HEK293 (cell line): Measurements from ENCODE around the gene GP2.

Experiments used
- CTCF ChIA-PET: fragments of 350-600 bp; formaldehyde crosslinking; extraction: SDS; loops from one replicate; lab custom pipeline; 2021; ENCODE audit warnings: antibody characterized with exemption; lab: Yijun Ruan, JAX
- POLR2A ChIA-PET: fragments of 300-600 bp; formaldehyde crosslinking; extraction: SDS; loops from one replicate; lab custom pipeline; 2020; ENCODE audit warnings: antibody characterized with exemption, inconsistent platforms; lab: Yijun Ruan, JAX
- H3K27ac ChIP-seq: fragments of 200-500 bp; sonication (Bioruptor generic); 2 replicates; pipeline ENCODE4 v1.5.1; 2014; ENCODE audit warnings: low read depth, low read length, control low read depth, inconsistent platforms; ENCODE audit errors: extremely low read depth
- H3K36me3 ChIP-seq, 2 experiments: fragments of 200-500 bp in 1 of 2; sonication (Bioruptor generic) in 1 of 2; 1 replicate in 1 of 2; 2 replicates in 1 of 2; pipeline ENCODE4 v1.5.1; 2014 to 2017; ENCODE audit warnings: inconsistent platforms in 2 of 2, low read length in 2 of 2; ENCODE audit not compliant: control insufficient read depth in 2 of 2, insufficient read depth in 1 of 2
- H3K4me1 ChIP-seq: fragments of 200-500 bp; sonication (Bioruptor generic); 2 replicates; pipeline ENCODE4 v1.5.1; 2014; ENCODE audit warnings: mild to moderate bottlenecking, low read length, inconsistent platforms; ENCODE audit not compliant: control insufficient read depth, insufficient read depth
- H3K4me3 ChIP-seq: 2 replicates; pipeline ENCODE4 v1.5.1; 2011; ENCODE audit warnings: low read depth, mild to moderate bottlenecking, control low read depth, low read length, moderate library complexity
- H3K9me3 ChIP-seq: fragments of 200-500 bp; sonication (Bioruptor generic); 2 replicates; pipeline ENCODE4 v1.5.1; 2014; ENCODE audit warnings: low read depth, low read length, inconsistent platforms; ENCODE audit not compliant: control insufficient read depth, insufficient read depth
- KLF17 ChIP-seq: fragments of 450-650 bp; formaldehyde crosslinking; IDR thresholded peaks from 2 replicates; pipeline ENCODE4 v1.5.1; 2016; ENCODE audit warnings: missing biosample characterization, missing genetic modification characterization
- SETDB1 ChIP-seq: IDR thresholded peaks from one replicate; pipeline ENCODE4 v1.6.1; 2017; ENCODE audit warnings: mild to moderate bottlenecking, low read length, moderate library complexity, mixed read lengths; ENCODE audit not compliant: insufficient read length
- ZBTB11 ChIP-seq: fragments of 450-650 bp; formaldehyde crosslinking; conservative IDR thresholded peaks from 2 replicates; pipeline ENCODE4 v1.5.1; 2016; ENCODE audit warnings: low read depth, missing biosample characterization, missing genetic modification characterization
- ZBTB8A ChIP-seq: fragments of 450-650 bp; formaldehyde crosslinking; IDR thresholded peaks from 2 replicates; pipeline ENCODE4 v1.5.1; 2016; ENCODE audit warnings: missing biosample characterization, missing genetic modification characterization
- ZNF10 ChIP-seq: fragments of 450-650 bp; formaldehyde crosslinking; IDR thresholded peaks from 2 replicates; pipeline ENCODE4 v1.5.1; 2017; ENCODE audit warnings: missing biosample characterization, missing genetic modification characterization
- ZNF366 ChIP-seq: fragments of 450-650 bp; formaldehyde crosslinking; conservative IDR thresholded peaks from 2 replicates; pipeline ENCODE4 v1.5.1; 2016; ENCODE audit warnings: missing biosample characterization, missing genetic modification characterization
- ZNF518A ChIP-seq: fragments of 450-650 bp; formaldehyde crosslinking; conservative IDR thresholded peaks from 2 replicates; pipeline ENCODE4 v1.5.1; 2016; ENCODE audit warnings: low read depth, missing biosample characterization, missing genetic modification characterization
- ZNF571 ChIP-seq: fragments of 450-650 bp; formaldehyde crosslinking; IDR thresholded peaks from 2 replicates; pipeline ENCODE4 v1.5.0; 2017; ENCODE audit warnings: missing biosample characterization, missing genetic modification characterization
- ZNF704 ChIP-seq: fragments of 450-650 bp; formaldehyde crosslinking; IDR thresholded peaks from 2 replicates; pipeline ENCODE4 v1.5.1; 2016; ENCODE audit warnings: missing biosample characterization, missing genetic modification characterization
- ZNF776 ChIP-seq: fragments of 450-650 bp; formaldehyde crosslinking; IDR thresholded peaks from 2 replicates; pipeline ENCODE4 v1.5.0; 2017; ENCODE audit warnings: missing biosample characterization, missing genetic modification characterization, borderline replicate concordance
- ZNF791 ChIP-seq: fragments of 450-650 bp; formaldehyde crosslinking; IDR thresholded peaks from 2 replicates; pipeline ENCODE4 v1.5.1; 2016; ENCODE audit warnings: missing biosample characterization, missing genetic modification characterization
- ZSCAN30 ChIP-seq: fragments of 450-650 bp; IDR thresholded peaks from 2 replicates; pipeline ENCODE4 v1.5.1; 2018; ENCODE audit warnings: missing biosample characterization, mild to moderate bottlenecking, missing genetic modification characterization, moderate library complexity
- TF ChIP-seq, protein P1 (sequence below): fragments of 450-650 bp; formaldehyde crosslinking; IDR thresholded peaks from 2 replicates; pipeline ENCODE4 v1.5.1; 2016; ENCODE audit warnings: missing biosample characterization, missing genetic modification characterization
- TF ChIP-seq, protein P2 (sequence below): fragments of 450-650 bp; formaldehyde crosslinking; IDR thresholded peaks from 2 replicates; pipeline ENCODE4 v1.5.1; 2016; ENCODE audit warnings: missing biosample characterization, missing genetic modification characterization
- TF ChIP-seq, protein P3 (sequence below): fragments of 450-650 bp; formaldehyde crosslinking; IDR thresholded peaks from 2 replicates; pipeline ENCODE4 v1.5.1; 2017; ENCODE audit warnings: missing biosample characterization, mild to moderate bottlenecking, missing genetic modification characterization, moderate library complexity
- TF ChIP-seq, protein P4 (sequence below): fragments of 450-650 bp; formaldehyde crosslinking; IDR thresholded peaks from 2 replicates; pipeline ENCODE4 v1.5.1; 2017; ENCODE audit warnings: missing biosample characterization, missing genetic modification characterization

GP2 gene

GRCh38 chr16:20318006-20318405 lies 9.3 kb downstream of the GP2 start:
- H3K4me3 ChIP-seq, result no peak overlapping the region
- H3K4me1 ChIP-seq, result no peaks in the 10 kb centered on the region
- ChIA-PET POLR2A (no interaction called here), CTCF (interaction anchor here (0.6 to 1.0 kb wide), 2 partner anchors 376 to 411 kb away, joined by 3 to 5 read pairs; no protein-coding TSS in a partner anchor)
- H3K36me3 ChIP-seq, result no peaks in the 10 kb centered on the region
- H3K9me3 ChIP-seq, result no peaks in the 10 kb centered on the region
- H3K27ac ChIP-seq, result no peak overlapping the region
- TF ChIP-seq ZNF791 (tag by site-specific recombination) (no peak), SETDB1 (no peak), ZBTB11 (no peak), ZNF704 (tag by site-specific recombination) (no peak), ZNF518A (tag by site-specific recombination) (no peak), ZNF776 (tag by site-specific recombination) (no peak), KLF17 (tag by site-specific recombination) (no peak), ZNF10 (tag by site-specific recombination) (no peak), ZNF571 (tag by site-specific recombination) (no peak), ZSCAN30 (tag by site-specific recombination) (no peak), ZBTB8A (tag by site-specific recombination) (no peak), ZNF366 (tag by site-specific recombination) (no peak)
- TF ChIP-seq, protein P1, sequence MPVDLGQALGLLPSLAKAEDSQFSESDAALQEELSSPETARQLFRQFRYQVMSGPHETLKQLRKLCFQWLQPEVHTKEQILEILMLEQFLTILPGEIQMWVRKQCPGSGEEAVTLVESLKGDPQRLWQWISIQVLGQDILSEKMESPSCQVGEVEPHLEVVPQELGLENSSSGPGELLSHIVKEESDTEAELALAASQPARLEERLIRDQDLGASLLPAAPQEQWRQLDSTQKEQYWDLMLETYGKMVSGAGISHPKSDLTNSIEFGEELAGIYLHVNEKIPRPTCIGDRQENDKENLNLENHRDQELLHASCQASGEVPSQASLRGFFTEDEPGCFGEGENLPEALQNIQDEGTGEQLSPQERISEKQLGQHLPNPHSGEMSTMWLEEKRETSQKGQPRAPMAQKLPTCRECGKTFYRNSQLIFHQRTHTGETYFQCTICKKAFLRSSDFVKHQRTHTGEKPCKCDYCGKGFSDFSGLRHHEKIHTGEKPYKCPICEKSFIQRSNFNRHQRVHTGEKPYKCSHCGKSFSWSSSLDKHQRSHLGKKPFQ, result no peak
- TF ChIP-seq, protein P2, sequence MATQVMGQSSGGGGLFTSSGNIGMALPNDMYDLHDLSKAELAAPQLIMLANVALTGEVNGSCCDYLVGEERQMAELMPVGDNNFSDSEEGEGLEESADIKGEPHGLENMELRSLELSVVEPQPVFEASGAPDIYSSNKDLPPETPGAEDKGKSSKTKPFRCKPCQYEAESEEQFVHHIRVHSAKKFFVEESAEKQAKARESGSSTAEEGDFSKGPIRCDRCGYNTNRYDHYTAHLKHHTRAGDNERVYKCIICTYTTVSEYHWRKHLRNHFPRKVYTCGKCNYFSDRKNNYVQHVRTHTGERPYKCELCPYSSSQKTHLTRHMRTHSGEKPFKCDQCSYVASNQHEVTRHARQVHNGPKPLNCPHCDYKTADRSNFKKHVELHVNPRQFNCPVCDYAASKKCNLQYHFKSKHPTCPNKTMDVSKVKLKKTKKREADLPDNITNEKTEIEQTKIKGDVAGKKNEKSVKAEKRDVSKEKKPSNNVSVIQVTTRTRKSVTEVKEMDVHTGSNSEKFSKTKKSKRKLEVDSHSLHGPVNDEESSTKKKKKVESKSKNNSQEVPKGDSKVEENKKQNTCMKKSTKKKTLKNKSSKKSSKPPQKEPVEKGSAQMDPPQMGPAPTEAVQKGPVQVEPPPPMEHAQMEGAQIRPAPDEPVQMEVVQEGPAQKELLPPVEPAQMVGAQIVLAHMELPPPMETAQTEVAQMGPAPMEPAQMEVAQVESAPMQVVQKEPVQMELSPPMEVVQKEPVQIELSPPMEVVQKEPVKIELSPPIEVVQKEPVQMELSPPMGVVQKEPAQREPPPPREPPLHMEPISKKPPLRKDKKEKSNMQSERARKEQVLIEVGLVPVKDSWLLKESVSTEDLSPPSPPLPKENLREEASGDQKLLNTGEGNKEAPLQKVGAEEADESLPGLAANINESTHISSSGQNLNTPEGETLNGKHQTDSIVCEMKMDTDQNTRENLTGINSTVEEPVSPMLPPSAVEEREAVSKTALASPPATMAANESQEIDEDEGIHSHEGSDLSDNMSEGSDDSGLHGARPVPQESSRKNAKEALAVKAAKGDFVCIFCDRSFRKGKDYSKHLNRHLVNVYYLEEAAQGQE (tag by site-specific recombination), result no peak
- TF ChIP-seq, protein P3, sequence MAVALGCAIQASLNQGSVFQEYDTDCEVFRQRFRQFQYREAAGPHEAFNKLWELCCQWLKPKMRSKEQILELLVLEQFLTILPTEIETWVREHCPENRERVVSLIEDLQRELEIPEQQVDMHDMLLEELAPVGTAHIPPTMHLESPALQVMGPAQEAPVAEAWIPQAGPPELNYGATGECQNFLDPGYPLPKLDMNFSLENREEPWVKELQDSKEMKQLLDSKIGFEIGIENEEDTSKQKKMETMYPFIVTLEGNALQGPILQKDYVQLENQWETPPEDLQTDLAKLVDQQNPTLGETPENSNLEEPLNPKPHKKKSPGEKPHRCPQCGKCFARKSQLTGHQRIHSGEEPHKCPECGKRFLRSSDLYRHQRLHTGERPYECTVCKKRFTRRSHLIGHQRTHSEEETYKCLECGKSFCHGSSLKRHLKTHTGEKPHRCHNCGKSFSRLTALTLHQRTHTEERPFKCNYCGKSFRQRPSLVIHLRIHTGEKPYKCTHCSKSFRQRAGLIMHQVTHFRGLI, result no peak
- TF ChIP-seq, protein P4, sequence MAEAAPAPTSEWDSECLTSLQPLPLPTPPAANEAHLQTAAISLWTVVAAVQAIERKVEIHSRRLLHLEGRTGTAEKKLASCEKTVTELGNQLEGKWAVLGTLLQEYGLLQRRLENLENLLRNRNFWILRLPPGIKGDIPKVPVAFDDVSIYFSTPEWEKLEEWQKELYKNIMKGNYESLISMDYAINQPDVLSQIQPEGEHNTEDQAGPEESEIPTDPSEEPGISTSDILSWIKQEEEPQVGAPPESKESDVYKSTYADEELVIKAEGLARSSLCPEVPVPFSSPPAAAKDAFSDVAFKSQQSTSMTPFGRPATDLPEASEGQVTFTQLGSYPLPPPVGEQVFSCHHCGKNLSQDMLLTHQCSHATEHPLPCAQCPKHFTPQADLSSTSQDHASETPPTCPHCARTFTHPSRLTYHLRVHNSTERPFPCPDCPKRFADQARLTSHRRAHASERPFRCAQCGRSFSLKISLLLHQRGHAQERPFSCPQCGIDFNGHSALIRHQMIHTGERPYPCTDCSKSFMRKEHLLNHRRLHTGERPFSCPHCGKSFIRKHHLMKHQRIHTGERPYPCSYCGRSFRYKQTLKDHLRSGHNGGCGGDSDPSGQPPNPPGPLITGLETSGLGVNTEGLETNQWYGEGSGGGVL (tag by site-specific recombination), result no peak
